Right ventricle myocardium superior (tissue), 1 donor: ENCODE results near the gene ZCCHC24. TPM values are rescaled to one million over a fixed set of nuclear protein-coding genes. Genes with fewer than 3 reads are reported as not detected.

Source experiments
- ATAC-seq: fragments of 200-7000 bp; cut with Tn5 transposase; one replicate; pipeline ENCODE4 v1.9.1; 2020; ENCODE audit warnings: mild to moderate bottlenecking; ENCODE audit not compliant: poor library complexity
- DNase-seq: peaks from one replicate; pipeline ENCODE4 v3.0.0-alpha.2; 2020
- intact Hi-C: fragments of 100-400 bp; cut with DNase I; formaldehyde crosslinking; loops from one replicate; pipeline ENCODE4 v1.11.2; 2022
- total RNA-seq: library from RNA; stranded (reverse); fragmentation: NEBNext Ultra II Directional; extraction: Animal tissue kit (Norgen Biotek cat#: 25700); gene quantifications from one replicate; pipeline ENCODE4 v1.2.1, GENCODE V29; 2021
- donor health status: DM: no; HTN: yes; CAD: no; lungs with severe emphysema.

Gene ZCCHC24
- total RNA-seq, 1 donor from 2014 or later: 53.3 TPM

GRCh38 chr10:79405995-79406515 lies 39.4 kb downstream of the ZCCHC24 start:
- ATAC-seq (no peak), DNase-seq (no peak)
- intact Hi-C loops: no loop called here

- DNase-seq (peak; percentile 43), ATAC-seq (peak; percentile 2)
- intact Hi-C loops: no loop called here
These were observed 40.0 kb downstream of the ZCCHC24 start for GRCh38 chr10:79405221-79405994.

- ATAC-seq: no peak
- DNase-seq: peak; percentile 33
- intact Hi-C loops: no loop called here
These were observed 40.7 kb downstream of the ZCCHC24 start for GRCh38 chr10:79404690-79405131.

GRCh38 chr10:79404231-79404609 lies 41.2 kb downstream of the ZCCHC24 start:
- peak; percentile 77 for DNase-seq
- intact Hi-C loops: no loop called here
- ATAC-seq: peak; percentile 50

- ATAC-seq: no peak
- DNase-seq: peak; percentile 77
- intact Hi-C loops: no loop called here
These were observed 41.8 kb downstream of the ZCCHC24 start for GRCh38 chr10:79403441-79404230.

GRCh38 chr10:79402951-79403350 lies 42.5 kb downstream of the ZCCHC24 start:
- no peak for ATAC-seq
- intact Hi-C loops: no loop called here
- DNase-seq: peak; percentile 30

- no peak for ATAC-seq
- peak; percentile 4 for DNase-seq
- intact Hi-C loops: no loop called here
These were observed 42.8 kb downstream of the ZCCHC24 start for GRCh38 chr10:79402625-79402946.

GRCh38 chr10:79401015-79401921 lies 44.2 kb downstream of the ZCCHC24 start:
- DNase-seq (peak; percentile 85), ATAC-seq (peak; percentile 6)
- intact Hi-C loops: no loop called here

- ATAC-seq (no peak), DNase-seq (no peak)
- intact Hi-C loops: no loop called here
These were observed 45.0 kb downstream of the ZCCHC24 start for GRCh38 chr10:79400146-79401004.

- peak; percentile 94 for DNase-seq
- peak; percentile 78 for ATAC-seq
- intact Hi-C loops: no loop called here
These were observed 46.1 kb downstream of the ZCCHC24 start for GRCh38 chr10:79399223-79399831.

GRCh38 chr10:79398642-79399041 lies 46.8 kb downstream of the ZCCHC24 start:
- DNase-seq (no peak), ATAC-seq (no peak)
- intact Hi-C loops: no loop called here

GRCh38 chr10:79397575-79398303 lies 47.7 kb downstream of the ZCCHC24 start:
- ATAC-seq: peak; percentile 7
- DNase-seq: peak; percentile 79
- intact Hi-C loops: no loop called here

GRCh38 chr10:79397051-79397450 lies 48.4 kb downstream of the ZCCHC24 start:
- intact Hi-C loops: no loop called here
- ATAC-seq: no peak
- peak; percentile 35 for DNase-seq

- intact Hi-C loops: no loop called here
- no peak for ATAC-seq
These were observed 48.9 kb downstream of the ZCCHC24 start for GRCh38 chr10:79396520-79396919.

GRCh38 chr10:79394664-79395063 lies 50.8 kb downstream of the ZCCHC24 start:
- DNase-seq: peak; percentile 21
- intact Hi-C loops: no loop called here

More at GRCh38 chr10:79396520-79396919, 48.9 kb downstream of the ZCCHC24 start:
- peak; percentile 17 for DNase-seq

GRCh38 chr10:79393924-79394610 lies 51.4 kb downstream of the ZCCHC24 start:
- intact Hi-C loops: no loop called here
- DNase-seq: peak; percentile 32

More at GRCh38 chr10:79394664-79395063, 50.8 kb downstream of the ZCCHC24 start:
- ATAC-seq: no peak

More at GRCh38 chr10:79393924-79394610, 51.4 kb downstream of the ZCCHC24 start:
- ATAC-seq: no peak
